AG04450 (cell line): ENCODE results near the gene ID1. TPM values are rescaled to one million over a fixed set of nuclear protein-coding genes. Genes with fewer than 3 reads are reported as not detected.
"Not testable (repeated sequence)": the region's sequence is repeated elsewhere in the genome, so short reads cannot be mapped to it uniquely, and the experiment has no call there.

Source experiments
- CTCF ChIA-PET: fragments of 300-600, 350-600 bp; formaldehyde crosslinking; extraction: SDS; loops from one replicate; lab custom pipeline; 2022; ENCODE audit warnings: antibody characterized with exemption, inconsistent platforms; lab: Charles Lee
- POLR2A ChIA-PET: fragments of 350-600 bp; formaldehyde crosslinking; extraction: SDS; loops from one replicate; lab custom pipeline; 2021; ENCODE audit warnings: antibody characterized with exemption, inconsistent platforms; lab: Yijun Ruan, JAX
- DNase-seq: peaks from one replicate; pipeline ENCODE4 v3.0.0-alpha.2; 2011; ENCODE audit warnings: low read depth, low spot score
- H3K27ac ChIP-seq: one replicate; pipeline ENCODE4 v1.5.1; 2012; ENCODE audit warnings: low read depth, low read length, control low read depth
- H3K27me3 ChIP-seq: one replicate; pipeline ENCODE4 v1.6.0; 2012; ENCODE audit warnings: low read length; ENCODE audit not compliant: control insufficient read depth, insufficient read depth
- H3K4me3 ChIP-seq: 2 replicates; pipeline ENCODE4 v1.5.1; 2011; ENCODE audit warnings: mild to moderate bottlenecking, low read depth, low read length, control low read depth
- H3K9me3 ChIP-seq: 2 replicates; pipeline ENCODE4 v1.5.1; 2012; ENCODE audit warnings: low read length; ENCODE audit not compliant: control insufficient read depth, insufficient read depth
- polyA plus RNA-seq: library from polyadenylated mRNA; depleted of rRNA; stranded (reverse); fragments of >200 nt; gene quantifications from 2 replicates; pipeline ENCODE4 v1.2.3, GENCODE V29; 2011
- TF ChIP-seq, protein P1 (sequence below): IDR thresholded peaks from 2 replicates; pipeline ENCODE4 v1.5.1; 2011; ENCODE audit warnings: low read depth, low read length, control low read depth, inconsistent platforms

ID1 gene
- polyA plus RNA-seq, 1 experiment: 7.8 TPM

DNA sequence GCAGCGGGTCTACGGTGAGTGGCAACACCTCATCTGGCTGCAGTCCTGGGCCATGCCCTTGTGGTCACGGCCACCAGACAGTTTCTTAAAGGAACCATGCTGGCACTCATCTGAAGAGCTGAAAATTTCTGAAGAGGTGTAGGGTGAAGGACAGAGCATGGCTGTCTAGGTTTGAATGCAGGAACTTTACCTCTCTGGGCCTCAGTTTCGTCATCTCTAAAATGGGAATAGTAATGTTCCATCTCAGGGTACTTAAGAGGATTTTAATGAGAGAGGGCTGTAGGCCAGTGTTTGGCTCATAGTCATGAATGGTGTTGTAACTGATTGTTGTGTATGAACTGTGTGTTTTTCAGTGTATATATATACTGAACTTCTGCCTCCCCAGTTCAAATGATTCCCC is 38.4 kb downstream of the ID1 start:
- H3K27me3 ChIP-seq: peaks cover 26% of the 10 kb centered on the region
- H3K27ac ChIP-seq: no peak overlapping the region
- no peak for DNase-seq
- ChIA-PET POLR2A (no interaction called here), CTCF (interaction anchor here (0.5 to 2.7 kb wide), 3 partner anchors 18 to 81 kb away, joined by 3 to 17 read pairs (median 3); no protein-coding TSS in a partner anchor)
- no peaks in the 10 kb centered on the region for H3K9me3 ChIP-seq
- TF ChIP-seq, protein P1, sequence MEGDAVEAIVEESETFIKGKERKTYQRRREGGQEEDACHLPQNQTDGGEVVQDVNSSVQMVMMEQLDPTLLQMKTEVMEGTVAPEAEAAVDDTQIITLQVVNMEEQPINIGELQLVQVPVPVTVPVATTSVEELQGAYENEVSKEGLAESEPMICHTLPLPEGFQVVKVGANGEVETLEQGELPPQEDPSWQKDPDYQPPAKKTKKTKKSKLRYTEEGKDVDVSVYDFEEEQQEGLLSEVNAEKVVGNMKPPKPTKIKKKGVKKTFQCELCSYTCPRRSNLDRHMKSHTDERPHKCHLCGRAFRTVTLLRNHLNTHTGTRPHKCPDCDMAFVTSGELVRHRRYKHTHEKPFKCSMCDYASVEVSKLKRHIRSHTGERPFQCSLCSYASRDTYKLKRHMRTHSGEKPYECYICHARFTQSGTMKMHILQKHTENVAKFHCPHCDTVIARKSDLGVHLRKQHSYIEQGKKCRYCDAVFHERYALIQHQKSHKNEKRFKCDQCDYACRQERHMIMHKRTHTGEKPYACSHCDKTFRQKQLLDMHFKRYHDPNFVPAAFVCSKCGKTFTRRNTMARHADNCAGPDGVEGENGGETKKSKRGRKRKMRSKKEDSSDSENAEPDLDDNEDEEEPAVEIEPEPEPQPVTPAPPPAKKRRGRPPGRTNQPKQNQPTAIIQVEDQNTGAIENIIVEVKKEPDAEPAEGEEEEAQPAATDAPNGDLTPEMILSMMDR: no peak
- no peak overlapping the region for H3K4me3 ChIP-seq

- Histone ChIP-seq H3K27me3 (peaks cover 19% of the 10 kb centered on the region), H3K27ac (no peak overlapping the region), H3K9me3 (no peaks in the 10 kb centered on the region), H3K4me3 (no peak overlapping the region)
- ChIA-PET POLR2A (no interaction called here), CTCF (interaction anchor here (1.0 to 2.7 kb wide), 3 partner anchors 11 to 32 kb away, joined by 4 to 17 read pairs (median 6); no protein-coding TSS in a partner anchor)
- TF ChIP-seq, protein P1: no peak
- DNase-seq: no peak
Observed at GRCh38 chr20:31644701-31645100, 39.6 kb downstream of the ID1 start.

GRCh38 chr20:31648104-31648503 is 43.0 kb downstream of the ID1 start:
- H3K27me3 ChIP-seq, H3K9me3 ChIP-seq, H3K27ac ChIP-seq, POLR2A ChIA-PET, H3K4me3 ChIP-seq, DNase-seq: not testable (repeated sequence)
- CTCF ChIA-PET: interaction anchor here (1.0 kb wide), 1 partner anchor 76 kb away, joined by 3 read pairs; no protein-coding TSS in a partner anchor

DNA sequence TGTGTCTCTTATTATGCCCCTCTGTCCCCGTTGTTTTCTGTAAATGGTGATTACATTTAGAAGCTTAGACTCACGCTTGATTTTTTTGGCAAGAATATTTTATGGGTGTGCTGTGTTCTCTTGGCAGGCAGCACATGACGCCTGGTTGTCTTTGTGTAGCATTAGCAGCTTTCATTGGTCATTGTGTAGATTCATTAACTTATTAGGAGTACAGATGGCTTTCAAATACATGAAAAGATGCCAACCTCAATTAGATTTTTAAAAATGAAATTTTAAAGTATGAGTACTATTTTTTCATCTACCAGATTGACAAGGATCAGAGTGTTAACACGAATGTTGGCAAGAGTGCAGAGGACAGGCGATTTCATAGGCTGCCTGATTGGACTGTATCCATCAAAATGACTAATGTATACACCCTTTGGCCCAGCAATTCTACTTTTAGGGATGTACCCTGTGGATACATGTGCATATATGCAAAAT is 47.9 kb downstream of the ID1 start:
- no peaks in the 10 kb centered on the region for H3K9me3 ChIP-seq
- no peak overlapping the region for H3K27ac ChIP-seq
- no peak for DNase-seq
- H3K27me3 ChIP-seq: no peaks in the 10 kb centered on the region
- TF ChIP-seq, protein P1: no peak
- H3K4me3 ChIP-seq: no peak overlapping the region
- ChIA-PET POLR2A (interaction anchor here (0.7 kb wide), 1 partner anchor 20 kb away, joined by 4 read pairs; no protein-coding TSS in a partner anchor), CTCF (interaction anchor here (1.2 to 1.7 kb wide), 4 partner anchors 9 to 72 kb away, joined by 4 to 8 read pairs (median 6); no protein-coding TSS in a partner anchor)

- ChIA-PET POLR2A (interaction anchor here (0.6 to 0.7 kb wide), 2 partner anchors 22 to 43 kb away, joined by 8 to 11 read pairs; no protein-coding TSS in a partner anchor), CTCF (interaction anchor here (1.7 kb wide), 2 partner anchors 20 to 70 kb away, joined by 5 to 9 read pairs; no protein-coding TSS in a partner anchor)
- H3K4me3 ChIP-seq: no peak overlapping the region
- TF ChIP-seq, protein P1: no peak
- DNase-seq: no peak
- H3K9me3 ChIP-seq: no peaks in the 10 kb centered on the region
- no peak overlapping the region for H3K27ac ChIP-seq
- H3K27me3 ChIP-seq: no peaks in the 10 kb centered on the region
Observed at GRCh38 chr20:31653561-31653960, 48.5 kb downstream of the ID1 start.
